AG09309 (cell line): ENCODE results near the gene SYCP3.
"Not testable (repeated sequence)": the region's sequence is repeated elsewhere in the genome, so short reads cannot be mapped to it uniquely, and the experiment has no call there.

Experiments
- DNase-seq: peaks from one replicate; pipeline ENCODE4 v3.0.0-alpha.2; 2010; ENCODE audit warnings: low read depth
- H3K4me3 ChIP-seq: 2 replicates; pipeline ENCODE4 v1.5.1; 2011; ENCODE audit warnings: mild to moderate bottlenecking, low read depth, low read length, moderate library complexity; ENCODE audit not compliant: control insufficient read depth
- TF ChIP-seq, protein P1 (sequence below): IDR thresholded peaks from 2 replicates; pipeline ENCODE4 v1.5.1; 2011; ENCODE audit warnings: mild to moderate bottlenecking, low read depth, low read length, inconsistent platforms; ENCODE audit not compliant: insufficient read depth, control insufficient read depth; ENCODE audit errors: missing control alignments

SYCP3 gene

DNA sequence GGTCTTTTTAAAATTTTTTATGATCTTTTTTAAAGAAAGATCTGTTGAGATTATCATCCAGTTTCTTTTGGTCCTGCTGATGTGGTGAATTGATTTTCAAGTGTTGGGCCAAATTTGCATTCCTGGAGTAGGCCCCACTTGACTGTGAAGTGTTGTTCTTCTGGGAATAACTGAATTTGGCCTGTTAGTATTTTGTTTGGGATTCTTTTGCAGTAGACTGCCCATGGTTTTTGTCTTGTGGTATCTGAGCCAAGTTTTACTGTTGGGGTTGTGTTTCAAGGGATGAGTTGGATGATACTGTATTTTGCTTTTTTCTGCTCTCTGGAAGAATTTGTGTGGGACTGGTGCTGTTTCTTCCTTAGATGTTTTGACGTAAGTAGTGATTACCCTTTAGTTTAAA lies 4.0 kb upstream of the SYCP3 start:
- DNase-seq = no peak
- TF ChIP-seq, protein P1, sequence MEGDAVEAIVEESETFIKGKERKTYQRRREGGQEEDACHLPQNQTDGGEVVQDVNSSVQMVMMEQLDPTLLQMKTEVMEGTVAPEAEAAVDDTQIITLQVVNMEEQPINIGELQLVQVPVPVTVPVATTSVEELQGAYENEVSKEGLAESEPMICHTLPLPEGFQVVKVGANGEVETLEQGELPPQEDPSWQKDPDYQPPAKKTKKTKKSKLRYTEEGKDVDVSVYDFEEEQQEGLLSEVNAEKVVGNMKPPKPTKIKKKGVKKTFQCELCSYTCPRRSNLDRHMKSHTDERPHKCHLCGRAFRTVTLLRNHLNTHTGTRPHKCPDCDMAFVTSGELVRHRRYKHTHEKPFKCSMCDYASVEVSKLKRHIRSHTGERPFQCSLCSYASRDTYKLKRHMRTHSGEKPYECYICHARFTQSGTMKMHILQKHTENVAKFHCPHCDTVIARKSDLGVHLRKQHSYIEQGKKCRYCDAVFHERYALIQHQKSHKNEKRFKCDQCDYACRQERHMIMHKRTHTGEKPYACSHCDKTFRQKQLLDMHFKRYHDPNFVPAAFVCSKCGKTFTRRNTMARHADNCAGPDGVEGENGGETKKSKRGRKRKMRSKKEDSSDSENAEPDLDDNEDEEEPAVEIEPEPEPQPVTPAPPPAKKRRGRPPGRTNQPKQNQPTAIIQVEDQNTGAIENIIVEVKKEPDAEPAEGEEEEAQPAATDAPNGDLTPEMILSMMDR = no peak
- no peak overlapping the region for H3K4me3 ChIP-seq

DNA sequence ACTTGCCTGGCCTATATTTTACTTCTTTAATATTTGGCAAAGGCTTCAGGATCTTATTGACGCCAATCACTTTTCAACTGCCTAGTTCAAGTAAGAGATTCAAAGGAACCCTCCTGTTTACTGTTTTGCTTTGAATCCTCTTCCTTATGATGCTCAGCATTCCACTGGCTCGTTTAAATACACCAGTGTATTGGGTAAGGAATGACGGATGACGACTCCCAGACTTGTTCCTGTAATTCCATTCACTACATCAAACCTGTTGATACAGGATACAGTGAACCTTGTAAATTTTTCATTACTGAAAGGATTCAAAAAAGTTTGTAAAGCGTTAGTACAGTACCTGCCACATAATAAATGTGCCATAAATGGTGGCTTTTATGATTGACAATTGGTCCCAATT lies 1.7 kb upstream of the SYCP3 start:
- TF ChIP-seq, protein P1 = no peak
- DNase-seq = no peak
- H3K4me3 ChIP-seq = no peak overlapping the region

DNA sequence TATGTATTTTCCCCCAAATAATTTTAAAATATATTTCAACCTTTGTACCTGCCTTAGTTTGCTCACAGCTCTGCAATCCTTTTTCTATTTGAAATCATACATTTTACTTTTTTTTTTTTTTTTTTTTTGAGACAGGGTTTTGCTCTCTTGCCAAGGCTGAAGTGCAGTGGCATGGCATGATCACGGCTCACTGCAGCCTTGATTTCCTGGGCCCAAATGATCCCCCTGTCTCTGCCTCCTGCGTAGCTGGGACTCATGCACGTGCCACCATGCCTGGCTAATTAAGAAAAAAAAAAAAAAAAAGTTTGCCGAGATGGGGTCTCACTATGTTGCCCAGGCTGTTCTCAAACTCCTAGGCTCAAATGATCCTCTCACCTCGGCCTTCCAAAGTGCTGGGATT lies 1.3 kb upstream of the SYCP3 start:
- no peak for DNase-seq
- H3K4me3 ChIP-seq = no peak overlapping the region
- TF ChIP-seq, protein P1 = no peak

DNA sequence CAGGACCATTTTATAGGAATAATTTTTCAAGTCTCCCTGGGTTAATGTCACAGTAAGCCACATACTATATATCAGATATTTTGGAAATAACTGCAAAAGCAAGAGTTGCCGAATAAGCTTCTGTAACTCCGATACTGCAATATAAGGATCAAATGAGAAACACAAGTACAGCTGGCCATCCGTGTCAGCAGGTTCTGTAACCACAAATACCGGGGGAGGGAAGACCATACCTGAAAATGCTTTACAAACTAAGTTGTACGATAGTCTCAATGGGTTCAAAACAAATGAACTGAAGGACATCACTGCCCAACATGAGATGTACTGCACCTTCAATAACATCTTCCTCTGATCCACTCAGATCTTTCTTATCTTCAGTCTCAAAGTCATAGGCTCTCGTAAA lies 1.8 kb downstream of the SYCP3 start:
- no peak overlapping the region for H3K4me3 ChIP-seq
- TF ChIP-seq, protein P1 = no peak
- DNase-seq = no peak

DNA sequence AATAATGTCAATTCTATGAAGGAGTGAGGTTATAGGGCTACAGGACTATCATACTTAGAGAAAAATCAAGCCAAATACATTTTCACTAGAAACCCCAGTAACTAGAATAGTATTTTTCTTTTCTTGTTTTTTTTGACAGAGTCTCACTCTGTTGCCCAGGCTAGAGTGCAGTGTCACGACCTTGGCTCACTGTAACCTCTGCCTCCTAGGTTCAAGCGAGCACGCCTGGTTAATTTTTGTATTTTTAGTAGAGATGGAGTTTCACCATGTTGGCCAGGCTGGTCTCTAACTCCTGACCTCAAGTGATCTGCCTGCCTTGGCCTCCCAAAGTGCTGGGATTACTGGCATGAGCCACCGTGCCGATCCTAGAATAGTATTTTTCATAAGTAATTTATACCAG lies 4.8 kb downstream of the SYCP3 start:
- not testable (repeated sequence) for H3K4me3 ChIP-seq, DNase-seq

DNA sequence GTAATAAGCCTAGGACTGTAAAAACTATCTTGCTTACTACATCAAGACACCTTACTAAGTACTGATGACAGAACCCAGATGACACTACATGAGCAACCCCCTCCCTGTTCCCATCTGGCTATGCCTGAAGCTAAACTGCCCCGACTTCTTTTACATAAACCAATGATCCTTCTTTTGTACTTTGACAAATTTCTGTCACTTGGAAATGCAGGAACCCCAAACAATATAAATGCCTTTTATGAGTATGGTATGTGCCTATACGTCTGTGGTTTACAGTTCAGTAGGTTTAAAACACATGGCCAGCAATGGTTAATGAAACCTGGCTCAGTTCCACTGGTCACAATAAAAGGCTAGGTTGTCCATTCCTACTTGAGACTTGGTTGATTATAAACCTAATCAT lies 6.1 kb downstream of the SYCP3 start:
- H3K4me3 ChIP-seq = no peak overlapping the region
- DNase-seq = no peak
- TF ChIP-seq, protein P1 = no peak

DNA sequence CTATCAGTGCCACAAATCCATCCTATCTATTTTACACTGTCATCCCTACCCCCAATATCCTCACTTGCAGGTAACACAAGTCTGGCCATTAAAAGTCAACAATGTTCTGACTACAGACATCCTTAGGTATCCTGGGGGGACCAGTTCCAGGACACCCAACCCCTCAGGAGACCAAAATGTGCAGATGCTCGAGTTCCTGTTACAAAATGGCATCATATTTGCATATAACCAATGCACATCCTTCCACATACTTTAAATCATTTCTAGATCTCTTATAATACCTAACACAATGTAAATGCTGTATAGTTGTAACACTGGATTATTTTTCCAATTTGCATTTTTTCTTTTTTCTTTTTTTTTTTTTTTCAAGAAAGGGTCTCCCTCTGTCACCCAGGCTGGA lies 6.9 kb downstream of the SYCP3 start:
- H3K4me3 ChIP-seq = no peak overlapping the region
- no peak for DNase-seq
- TF ChIP-seq, protein P1 = no peak
